CMK (cell line): Measurements from ENCODE around the gene FBXO11.
"Not testable (repeated sequence)": the region's sequence is repeated elsewhere in the genome, so short reads cannot be mapped to it uniquely, and the experiment has no call there.

Experiments
- DNase-seq: peaks from one replicate; pipeline ENCODE4 v3.0.0-alpha.2; 2010; ENCODE audit warnings: low read depth

The FBXO11 gene

GRCh38 chr2:47897883-47898731 lies 8.2 kb downstream of the FBXO11 start:
- no peak for DNase-seq

- DNase-seq, result not testable (repeated sequence)
Observed at GRCh38 chr2:47897191-47897882, 9.0 kb downstream of the FBXO11 start.

GRCh38 chr2:47896450-47896968 lies 9.8 kb downstream of the FBXO11 start:
- DNase-seq, result no peak

GRCh38 chr2:47893771-47894170 lies 12.5 kb downstream of the FBXO11 start:
- DNase-seq, result no peak

- no peak for DNase-seq
Observed at GRCh38 chr2:47892338-47892730, 14.0 kb downstream of the FBXO11 start.

GRCh38 chr2:47891369-47892337 lies 14.6 kb downstream of the FBXO11 start:
- DNase-seq, result no peak

GRCh38 chr2:47890711-47891368 lies 15.5 kb downstream of the FBXO11 start:
- DNase-seq, result no peak

- DNase-seq, result no peak
Observed at GRCh38 chr2:47888581-47889280, 17.6 kb downstream of the FBXO11 start.

- DNase-seq, result no peak
Observed at GRCh38 chr2:47876912-47877311, 29.4 kb downstream of the FBXO11 start.

- DNase-seq, result no peak
Observed at GRCh38 chr2:47872941-47873340, 33.4 kb downstream of the FBXO11 start.

- no peak for DNase-seq
Observed at GRCh38 chr2:47870641-47871540, 35.4 kb downstream of the FBXO11 start.

GRCh38 chr2:47869859-47870595 lies 36.3 kb downstream of the FBXO11 start:
- no peak for DNase-seq

- no peak for DNase-seq
Observed at GRCh38 chr2:47868611-47869352, 37.5 kb downstream of the FBXO11 start.

GRCh38 chr2:47867205-47867604 lies 39.1 kb downstream of the FBXO11 start:
- DNase-seq, result no peak

GRCh38 chr2:47864566-47864965 lies 41.7 kb downstream of the FBXO11 start:
- DNase-seq, result no peak

GRCh38 chr2:47862949-47863348 lies 43.3 kb downstream of the FBXO11 start:
- DNase-seq, result no peak

GRCh38 chr2:47853067-47853777 lies 53.1 kb downstream of the FBXO11 start:
- not testable (repeated sequence) for DNase-seq

GRCh38 chr2:47850198-47850597 lies 56.1 kb downstream of the FBXO11 start:
- no peak for DNase-seq
